A549 (cell line): ENCODE measurements around the gene UTP3.

ENCODE experiments used
- CBX2 ChIP-seq: fragments of 200-600 bp; sonication (generic); IDR thresholded peaks from 2 replicates; pipeline ENCODE4 v1.6.1; 2016; ENCODE audit warnings: low read depth, mild to moderate bottlenecking, borderline replicate concordance
- CTCF ChIP-seq: fragments of >200 bp; sonication (Bioruptor Twin); formaldehyde crosslinking; IDR thresholded peaks from 3 replicates; pipeline ENCODE4 v1.5.1; 2016
- EHMT2 ChIP-seq: fragments of 200-600 bp; sonication (generic); IDR thresholded peaks from 2 replicates; pipeline ENCODE4 v1.6.1; 2016; ENCODE audit warnings: antibody characterized with exemption, low read depth, mild to moderate bottlenecking, moderate library complexity
- HDAC2 ChIP-seq: fragments of 200-600 bp; sonication (generic); IDR thresholded peaks from 2 replicates; pipeline ENCODE4 v1.6.1; 2016
- MAZ ChIP-seq: fragments of 150-350 bp; IDR thresholded peaks from 2 replicates; pipeline ENCODE4 v1.6.1; 2014; ENCODE audit warnings: antibody characterized with exemption, low read depth, low read length, borderline replicate concordance
- NFE2L2 ChIP-seq: fragments of 150-350 bp; conservative IDR thresholded peaks from 2 replicates; pipeline ENCODE4 v1.6.1; 2014; ENCODE audit warnings: low read length
- POLR2A ChIP-seq: IDR thresholded peaks from 2 replicates; pipeline ENCODE4 v1.6.1; 2012; ENCODE audit warnings: mild to moderate bottlenecking, low read length
- POLR2AphosphoS2 ChIP-seq: conservative IDR thresholded peaks from 2 replicates; pipeline ENCODE4 v1.6.1; 2012; ENCODE audit warnings: low read length, improper control_type of control experiment, inconsistent platforms
- REST ChIP-seq: fragments of 200-600 bp; sonication (generic); IDR thresholded peaks from 2 replicates; pipeline ENCODE4 v1.6.1; 2016; ENCODE audit warnings: antibody characterized with exemption, mild to moderate bottlenecking, moderate library complexity
- RFX5 ChIP-seq: fragments of 450-650 bp; IDR thresholded peaks from 2 replicates; pipeline ENCODE4 v1.7.1; 2014; ENCODE audit warnings: antibody characterized with exemption, mild to moderate bottlenecking, moderate library complexity
- RNF2 ChIP-seq: fragments of 200-600 bp; sonication (generic); IDR thresholded peaks from 2 replicates; pipeline ENCODE4 v1.6.1; 2016; ENCODE audit warnings: low read depth, mild to moderate bottlenecking, antibody characterized with exemption, moderate library complexity, borderline replicate concordance
- SMC3 ChIP-seq: fragments of >200 bp; sonication (Bioruptor Twin); formaldehyde crosslinking; IDR thresholded peaks from 3 replicates; pipeline ENCODE4 v1.6.1; 2018; ENCODE audit warnings: inconsistent platforms
- ZFP36 ChIP-seq: fragments of 450-650 bp; IDR thresholded peaks from 2 replicates; pipeline ENCODE4 v1.6.1; 2014; ENCODE audit warnings: borderline replicate concordance; ENCODE audit not compliant: partially characterized antibody
- TF ChIP-seq, protein P1 (sequence below): fragments of 150-350 bp; IDR thresholded peaks from 2 replicates; pipeline ENCODE4 v1.6.1; 2014; ENCODE audit warnings: low read depth, mild to moderate bottlenecking, low read length

DNA sequence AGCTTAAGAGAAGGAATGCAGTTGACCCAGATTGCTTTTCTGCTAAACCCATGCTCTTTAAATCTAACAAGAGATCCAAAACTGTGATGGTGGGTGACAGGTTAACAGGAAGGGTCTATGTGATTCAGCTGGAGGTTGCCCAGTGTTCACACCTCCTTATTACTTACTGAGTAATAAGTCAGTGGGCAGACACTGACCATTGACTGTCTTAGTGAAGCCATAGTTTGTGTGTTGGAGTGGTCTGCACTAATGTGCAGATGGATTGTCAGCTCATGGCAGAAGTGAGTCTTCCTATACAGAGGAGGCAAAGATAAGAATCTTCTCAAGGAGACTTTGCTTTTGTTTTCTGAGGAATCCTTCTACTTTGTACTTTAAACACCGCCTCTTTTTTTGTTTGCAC lies 18.2 kb downstream of the UTP3 start:
- no peak for TF ChIP-seq SMC3
- no peak for TF ChIP-seq CTCF
- no peak for TF ChIP-seq POLR2A
- TF ChIP-seq POLR2AphosphoS2 = no peak
- TF ChIP-seq NFE2L2 = no peak
- no peak for TF ChIP-seq HDAC2
- TF ChIP-seq REST = no peak
- no peak for TF ChIP-seq ZFP36
- no peak for TF ChIP-seq RNF2
- TF ChIP-seq CBX2 = no peak
- TF ChIP-seq EHMT2 = no peak
- no peak for TF ChIP-seq MAZ
- TF ChIP-seq RFX5 = no peak
- TF ChIP-seq, protein P1, sequence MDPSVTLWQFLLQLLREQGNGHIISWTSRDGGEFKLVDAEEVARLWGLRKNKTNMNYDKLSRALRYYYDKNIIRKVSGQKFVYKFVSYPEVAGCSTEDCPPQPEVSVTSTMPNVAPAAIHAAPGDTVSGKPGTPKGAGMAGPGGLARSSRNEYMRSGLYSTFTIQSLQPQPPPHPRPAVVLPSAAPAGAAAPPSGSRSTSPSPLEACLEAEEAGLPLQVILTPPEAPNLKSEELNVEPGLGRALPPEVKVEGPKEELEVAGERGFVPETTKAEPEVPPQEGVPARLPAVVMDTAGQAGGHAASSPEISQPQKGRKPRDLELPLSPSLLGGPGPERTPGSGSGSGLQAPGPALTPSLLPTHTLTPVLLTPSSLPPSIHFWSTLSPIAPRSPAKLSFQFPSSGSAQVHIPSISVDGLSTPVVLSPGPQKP = no peak
